Hypothalamus (tissue), 51 donors: ENCODE measurements around the gene PRRC2A.
A peak's percentile ranks its signal among the peaks of the same experiment; 100 is the strongest.

Experiments
- DNase-seq, 51 donors: peaks; one replicate each; lab custom pipeline; 2025; lab: John Stamatoyannopoulos, UW

Gene PRRC2A

GRCh38 chr6:31642798-31643570, 22.5 kb downstream of the PRRC2A start:
- no peak for DNase-seq

GRCh38 chr6:31643818-31644454, 23.4 kb downstream of the PRRC2A start:
- DNase-seq: no peak

GRCh38 chr6:31645325-31645724, 24.8 kb downstream of the PRRC2A start:
- DNase-seq: no peak

GRCh38 chr6:31651602-31652191, 31.2 kb downstream of the PRRC2A start:
- DNase-seq: peak in 10 of 51 donors; percentile 63 to 88 (median 78)

GRCh38 chr6:31652925-31653724, 32.6 kb downstream of the PRRC2A start:
- DNase-seq: peak in 38 of 51 donors; percentile 52 to 99 (median 86)

- no peak for DNase-seq
These were observed 34.2 kb downstream of the PRRC2A start for GRCh38 chr6:31654574-31655348.

- DNase-seq: no peak
These were observed 35.1 kb downstream of the PRRC2A start, which contains the start of gene APOM for GRCh38 chr6:31655349-31656237. Gene APOM, plus strand, starts transcription at chr6:31655894. Its CDS starts 73 bp downstream, at chr6:31655967.

- no peak for DNase-seq
These were observed 37.1 kb downstream of the PRRC2A start for GRCh38 chr6:31657406-31658157.

GRCh38 chr6:31658158-31658688, 37.7 kb downstream of the PRRC2A start:
- no peak for DNase-seq

- DNase-seq: no peak
These were observed 38.6 kb downstream of the PRRC2A start for GRCh38 chr6:31658983-31659648.

GRCh38 chr6:31659649-31660380, 39.3 kb downstream of the PRRC2A start:
- peak in 2 of 51 donors; percentile 2 to 32 for DNase-seq

- peak in 48 of 51 donors; percentile 24 to 84 (median 62) for DNase-seq
These were observed 40.1 kb downstream of the PRRC2A start, which contains the start of gene C6orf47 for GRCh38 chr6:31660381-31661261. Gene C6orf47, minus strand, starts transcription at chr6:31660778. Its CDS starts 831 bp downstream, at chr6:31659947.

- no peak for DNase-seq
These were observed 41.0 kb downstream of the PRRC2A start for GRCh38 chr6:31661262-31662123.

GRCh38 chr6:31662124-31662723, 41.7 kb downstream of the PRRC2A start:
- no peak for DNase-seq
